GM23338 (cell line): ENCODE measurements around the gene NKAPL. TPM values are rescaled to one million over a fixed set of nuclear protein-coding genes. Genes with fewer than 3 reads are reported as not detected.

Experiments
- ATAC-seq: fragments of 200-7000 bp; cut with Tn5 transposase; 3 replicates; pipeline ENCODE4 v1.9.1; 2020
- DNase-seq: peaks from one replicate; pipeline ENCODE4 v3.0.0-alpha.2; 2015; ENCODE audit warnings: low spot score
- H2AFZ ChIP-seq: fragments of 200-600 bp; sonication (generic); 2 replicates; pipeline ENCODE4 v1.8.0; 2016; ENCODE audit warnings: antibody characterized with exemption, mild to moderate bottlenecking, moderate library complexity
- H3F3A ChIP-seq: fragments of 200-600 bp; sonication (generic); replicated peaks from 2 replicates; pipeline ENCODE4 v1.8.0; 2017; ENCODE audit warnings: antibody characterized with exemption, mixed run types, low read depth
- H3K27ac ChIP-seq: fragments of 200-600 bp; sonication (generic); 2 replicates; pipeline ENCODE4 v1.6.1; 2016; ENCODE audit warnings: low read depth
- H3K27me3 ChIP-seq: fragments of 200-600 bp; sonication (generic); 2 replicates; pipeline ENCODE4 v1.8.0; 2016; ENCODE audit warnings: mild to moderate bottlenecking, mixed run types, moderate library complexity; ENCODE audit not compliant: insufficient read depth
- H3K36me3 ChIP-seq: fragments of 200-600 bp; sonication (generic); 2 replicates; pipeline ENCODE4 v1.8.0; 2016; ENCODE audit warnings: mild to moderate bottlenecking; ENCODE audit not compliant: insufficient read depth
- H3K4me1 ChIP-seq: fragments of 200-600 bp; sonication (generic); 2 replicates; pipeline ENCODE4 v1.8.0; 2016; ENCODE audit warnings: mild to moderate bottlenecking, moderate library complexity; ENCODE audit not compliant: insufficient read depth
- H3K4me2 ChIP-seq: fragments of 200-600 bp; sonication (generic); 2 replicates; pipeline ENCODE4 v1.7.1; 2017; ENCODE audit warnings: mixed run types
- H3K4me3 ChIP-seq: fragments of 200-600 bp; sonication (generic); 2 replicates; pipeline ENCODE4 v1.6.1; 2016; ENCODE audit warnings: mixed run types
- H3K79me2 ChIP-seq: fragments of 200-600 bp; sonication (generic); replicated peaks from 2 replicates; pipeline ENCODE4 v1.8.0; 2017; ENCODE audit warnings: mild to moderate bottlenecking; ENCODE audit not compliant: insufficient read depth
- H3K9me2 ChIP-seq: fragments of 200-600 bp; sonication (generic); 2 replicates; pipeline ENCODE4 v1.8.0; 2017; ENCODE audit not compliant: insufficient read depth
- H4K20me1 ChIP-seq: fragments of 200-600 bp; sonication (generic); replicated peaks from 2 replicates; pipeline ENCODE4 v1.8.0; 2017; ENCODE audit warnings: mild to moderate bottlenecking; ENCODE audit not compliant: insufficient read depth
- H3K27ac Mint-ChIP-seq: 2 replicates; pipeline ENCODE4 v1.8.0; 2020; ENCODE audit warnings: inconsistent platforms, mild to moderate bottlenecking, moderate library complexity, mixed read lengths
- H3K27me3 Mint-ChIP-seq: 3 replicates; pipeline ENCODE4 v1.8.0; 2022; ENCODE audit warnings: low read depth, mild to moderate bottlenecking, moderate library complexity, mixed read lengths, inconsistent platforms; ENCODE audit not compliant: insufficient read depth, poor library complexity
- H3K36me3 Mint-ChIP-seq: 3 replicates; pipeline ENCODE4 v1.8.0; 2021; ENCODE audit warnings: low read depth, mild to moderate bottlenecking, inconsistent platforms, moderate library complexity, mixed read lengths
- H3K4me1 Mint-ChIP-seq: 3 replicates; pipeline ENCODE4 v1.8.0; 2020; ENCODE audit warnings: mild to moderate bottlenecking, inconsistent platforms, mixed read lengths
- H3K4me3 Mint-ChIP-seq: 3 replicates; pipeline ENCODE4 v1.8.0; 2021; ENCODE audit warnings: moderate library complexity, mild to moderate bottlenecking, inconsistent platforms, mixed read lengths
- H3K9me3 Mint-ChIP-seq: 3 replicates; pipeline ENCODE4 v1.8.0; 2020; ENCODE audit warnings: moderate library complexity, mild to moderate bottlenecking, inconsistent platforms, mixed read lengths
- CREB1 ChIP-seq: fragments of 250-450 bp; sonication (Bioruptor Pico); IDR thresholded peaks from 2 replicates; pipeline ENCODE4 v1.5.0; 2020; ENCODE audit warnings: low read depth, mild to moderate bottlenecking, moderate library complexity
- CTCF ChIP-seq, 2 experiments: fragments of 200-600 bp in 1 of 2; sonication (generic) in 1 of 2; conservative IDR thresholded peaks; 2 replicates each; pipeline versions ENCODE4 v1.5.1 to v1.6.1; 2016 to 2017; ENCODE audit warnings: antibody characterized with exemption in 2 of 2, low read depth in 2 of 2, mild to moderate bottlenecking in 2 of 2, moderate library complexity in 1 of 2
- ETS1 ChIP-seq: IDR thresholded peaks from 2 replicates; pipeline ENCODE4 v1.6.1; 2016; ENCODE audit warnings: antibody characterized with exemption
- EZH2 ChIP-seq: fragments of 200-600 bp; sonication (generic); IDR thresholded peaks from one replicate; pipeline ENCODE4 v1.8.0; 2017; ENCODE audit warnings: antibody characterized with exemption, mild to moderate bottlenecking, low read depth; ENCODE audit not compliant: unreplicated experiment
- JUNB ChIP-seq: IDR thresholded peaks from one replicate; pipeline ENCODE4 v1.6.1; 2016; ENCODE audit warnings: antibody characterized with exemption; ENCODE audit not compliant: unreplicated experiment
- NANOG ChIP-seq: IDR thresholded peaks from 2 replicates; pipeline ENCODE4 v1.6.1; 2016; ENCODE audit warnings: antibody characterized with exemption, borderline replicate concordance
- POLR2AphosphoS5 ChIP-seq: IDR thresholded peaks from 2 replicates; pipeline ENCODE4 v1.6.1; 2016; ENCODE audit warnings: antibody characterized with exemption, low read depth
- STAT1 ChIP-seq: IDR thresholded peaks from one replicate; pipeline ENCODE4 v1.6.1; 2016; ENCODE audit warnings: antibody characterized with exemption; ENCODE audit not compliant: unreplicated experiment
- ZNF114 ChIP-seq: fragments of 250-450 bp; sonication (Bioruptor Pico); IDR thresholded peaks from 2 replicates; pipeline ENCODE4 v1.5.0; 2020; ENCODE audit warnings: mild to moderate bottlenecking, moderate library complexity
- ZNF331 ChIP-seq: fragments of 250-450 bp; sonication (Bioruptor Pico); IDR thresholded peaks from 2 replicates; pipeline ENCODE4 v1.5.0; 2020; ENCODE audit warnings: low read depth, mild to moderate bottlenecking, moderate library complexity
- polyA plus RNA-seq: library from polyadenylated mRNA; unstranded; fragments of >200 nt; fragmentation: Nextera tagmentation; extraction: Ambion mirVana; gene quantifications from 2 replicates; pipeline ENCODE4 v1.2.1, GENCODE V29; 2016
- total RNA-seq: library from RNA; depleted of rRNA; stranded (reverse); fragments of >200 nt; shearing (Covaris generic); gene quantifications from 2 replicates; pipeline ENCODE4 v1.2.3, GENCODE V29; 2014
- TF ChIP-seq, protein P1 (sequence below): fragments of 250-450 bp; sonication (Bioruptor Pico); IDR thresholded peaks from 2 replicates; pipeline ENCODE4 v1.5.0; 2020; ENCODE audit warnings: mild to moderate bottlenecking, moderate library complexity
- TF ChIP-seq, protein P2 (sequence below): IDR thresholded peaks from one replicate; pipeline ENCODE4 v1.6.1; 2018; ENCODE audit warnings: antibody characterized with exemption; ENCODE audit not compliant: unreplicated experiment

NKAPL gene
- total and polyA plus RNA-seq, 2 experiments from 2014 or later = 1.6 to 2.9 TPM

- H3K36me3 Mint-ChIP-seq = peaks cover 37% of the 10 kb centered on the region
- H3K4me3 Mint-ChIP-seq = no peak overlapping the region
- Histone ChIP-seq H3K9me2 (no peaks in the 10 kb centered on the region), H3K4me3 (no peak overlapping the region), H3F3A (no peaks in the 10 kb centered on the region), H3K36me3 (peaks cover 11% of the 10 kb centered on the region), H4K20me1 (no peaks in the 10 kb centered on the region), H3K4me1 (no peaks in the 10 kb centered on the region), H2AFZ (no peak overlapping the region), H3K27me3 (no peaks in the 10 kb centered on the region), H3K27ac (no peak overlapping the region), H3K79me2 (no peaks in the 10 kb centered on the region), H3K4me2 (no peak overlapping the region)
- TF ChIP-seq ZNF114 (CRISPR knock-in tag) = no peak
- no peak for TF ChIP-seq STAT1
- TF ChIP-seq, protein P1, sequence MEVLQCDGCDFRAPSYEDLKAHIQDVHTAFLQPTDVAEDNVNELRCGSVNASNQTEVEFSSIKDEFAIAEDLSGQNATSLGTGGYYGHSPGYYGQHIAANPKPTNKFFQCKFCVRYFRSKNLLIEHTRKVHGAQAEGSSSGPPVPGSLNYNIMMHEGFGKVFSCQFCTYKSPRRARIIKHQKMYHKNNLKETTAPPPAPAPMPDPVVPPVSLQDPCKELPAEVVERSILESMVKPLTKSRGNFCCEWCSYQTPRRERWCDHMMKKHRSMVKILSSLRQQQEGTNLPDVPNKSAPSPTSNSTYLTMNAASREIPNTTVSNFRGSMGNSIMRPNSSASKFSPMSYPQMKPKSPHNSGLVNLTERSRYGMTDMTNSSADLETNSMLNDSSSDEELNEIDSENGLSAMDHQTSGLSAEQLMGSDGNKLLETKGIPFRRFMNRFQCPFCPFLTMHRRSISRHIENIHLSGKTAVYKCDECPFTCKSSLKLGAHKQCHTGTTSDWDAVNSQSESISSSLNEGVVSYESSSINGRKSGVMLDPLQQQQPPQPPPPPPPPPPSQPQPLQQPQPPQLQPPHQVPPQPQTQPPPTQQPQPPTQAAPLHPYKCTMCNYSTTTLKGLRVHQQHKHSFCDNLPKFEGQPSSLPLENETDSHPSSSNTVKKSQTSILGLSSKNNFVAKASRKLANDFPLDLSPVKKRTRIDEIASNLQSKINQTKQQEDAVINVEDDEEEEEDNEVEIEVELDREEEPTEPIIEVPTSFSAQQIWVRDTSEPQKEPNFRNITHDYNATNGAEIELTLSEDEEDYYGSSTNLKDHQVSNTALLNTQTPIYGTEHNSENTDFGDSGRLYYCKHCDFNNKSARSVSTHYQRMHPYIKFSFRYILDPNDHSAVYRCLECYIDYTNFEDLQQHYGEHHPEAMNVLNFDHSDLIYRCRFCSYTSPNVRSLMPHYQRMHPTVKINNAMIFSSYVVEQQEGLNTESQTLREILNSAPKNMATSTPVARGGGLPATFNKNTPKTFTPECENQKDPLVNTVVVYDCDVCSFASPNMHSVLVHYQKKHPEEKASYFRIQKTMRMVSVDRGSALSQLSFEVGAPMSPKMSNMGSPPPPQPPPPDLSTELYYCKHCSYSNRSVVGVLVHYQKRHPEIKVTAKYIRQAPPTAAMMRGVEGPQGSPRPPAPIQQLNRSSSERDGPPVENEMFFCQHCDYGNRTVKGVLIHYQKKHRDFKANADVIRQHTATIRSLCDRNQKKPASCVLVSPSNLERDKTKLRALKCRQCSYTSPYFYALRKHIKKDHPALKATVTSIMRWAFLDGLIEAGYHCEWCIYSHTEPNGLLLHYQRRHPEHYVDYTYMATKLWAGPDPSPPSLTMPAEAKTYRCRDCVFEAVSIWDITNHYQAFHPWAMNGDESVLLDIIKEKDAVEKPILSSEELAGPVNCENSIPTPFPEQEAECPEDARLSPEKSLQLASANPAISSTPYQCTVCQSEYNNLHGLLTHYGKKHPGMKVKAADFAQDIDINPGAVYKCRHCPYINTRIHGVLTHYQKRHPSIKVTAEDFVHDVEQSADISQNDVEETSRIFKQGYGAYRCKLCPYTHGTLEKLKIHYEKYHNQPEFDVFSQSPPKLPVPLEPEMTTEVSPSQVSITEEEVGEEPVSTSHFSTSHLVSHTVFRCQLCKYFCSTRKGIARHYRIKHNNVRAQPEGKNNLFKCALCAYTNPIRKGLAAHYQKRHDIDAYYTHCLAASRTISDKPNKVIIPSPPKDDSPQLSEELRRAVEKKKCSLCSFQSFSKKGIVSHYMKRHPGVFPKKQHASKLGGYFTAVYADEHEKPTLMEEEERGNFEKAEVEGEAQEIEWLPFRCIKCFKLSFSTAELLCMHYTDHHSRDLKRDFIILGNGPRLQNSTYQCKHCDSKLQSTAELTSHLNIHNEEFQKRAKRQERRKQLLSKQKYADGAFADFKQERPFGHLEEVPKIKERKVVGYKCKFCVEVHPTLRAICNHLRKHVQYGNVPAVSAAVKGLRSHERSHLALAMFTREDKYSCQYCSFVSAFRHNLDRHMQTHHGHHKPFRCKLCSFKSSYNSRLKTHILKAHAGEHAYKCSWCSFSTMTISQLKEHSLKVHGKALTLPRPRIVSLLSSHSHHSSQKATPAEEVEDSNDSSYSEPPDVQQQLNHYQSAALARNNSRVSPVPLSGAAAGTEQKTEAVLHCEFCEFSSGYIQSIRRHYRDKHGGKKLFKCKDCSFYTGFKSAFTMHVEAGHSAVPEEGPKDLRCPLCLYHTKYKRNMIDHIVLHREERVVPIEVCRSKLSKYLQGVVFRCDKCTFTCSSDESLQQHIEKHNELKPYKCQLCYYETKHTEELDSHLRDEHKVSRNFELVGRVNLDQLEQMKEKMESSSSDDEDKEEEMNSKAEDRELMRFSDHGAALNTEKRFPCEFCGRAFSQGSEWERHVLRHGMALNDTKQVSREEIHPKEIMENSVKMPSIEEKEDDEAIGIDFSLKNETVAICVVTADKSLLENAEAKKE (CRISPR knock-in tag) = no peak
- no peak for TF ChIP-seq POLR2AphosphoS5
- TF ChIP-seq, protein P2, sequence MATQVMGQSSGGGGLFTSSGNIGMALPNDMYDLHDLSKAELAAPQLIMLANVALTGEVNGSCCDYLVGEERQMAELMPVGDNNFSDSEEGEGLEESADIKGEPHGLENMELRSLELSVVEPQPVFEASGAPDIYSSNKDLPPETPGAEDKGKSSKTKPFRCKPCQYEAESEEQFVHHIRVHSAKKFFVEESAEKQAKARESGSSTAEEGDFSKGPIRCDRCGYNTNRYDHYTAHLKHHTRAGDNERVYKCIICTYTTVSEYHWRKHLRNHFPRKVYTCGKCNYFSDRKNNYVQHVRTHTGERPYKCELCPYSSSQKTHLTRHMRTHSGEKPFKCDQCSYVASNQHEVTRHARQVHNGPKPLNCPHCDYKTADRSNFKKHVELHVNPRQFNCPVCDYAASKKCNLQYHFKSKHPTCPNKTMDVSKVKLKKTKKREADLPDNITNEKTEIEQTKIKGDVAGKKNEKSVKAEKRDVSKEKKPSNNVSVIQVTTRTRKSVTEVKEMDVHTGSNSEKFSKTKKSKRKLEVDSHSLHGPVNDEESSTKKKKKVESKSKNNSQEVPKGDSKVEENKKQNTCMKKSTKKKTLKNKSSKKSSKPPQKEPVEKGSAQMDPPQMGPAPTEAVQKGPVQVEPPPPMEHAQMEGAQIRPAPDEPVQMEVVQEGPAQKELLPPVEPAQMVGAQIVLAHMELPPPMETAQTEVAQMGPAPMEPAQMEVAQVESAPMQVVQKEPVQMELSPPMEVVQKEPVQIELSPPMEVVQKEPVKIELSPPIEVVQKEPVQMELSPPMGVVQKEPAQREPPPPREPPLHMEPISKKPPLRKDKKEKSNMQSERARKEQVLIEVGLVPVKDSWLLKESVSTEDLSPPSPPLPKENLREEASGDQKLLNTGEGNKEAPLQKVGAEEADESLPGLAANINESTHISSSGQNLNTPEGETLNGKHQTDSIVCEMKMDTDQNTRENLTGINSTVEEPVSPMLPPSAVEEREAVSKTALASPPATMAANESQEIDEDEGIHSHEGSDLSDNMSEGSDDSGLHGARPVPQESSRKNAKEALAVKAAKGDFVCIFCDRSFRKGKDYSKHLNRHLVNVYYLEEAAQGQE = no peak
- TF ChIP-seq CTCF (conservative IDR thresholded peaks at IDR 0.05; ENCODE audit: low read depth in 2 of 2) = no peak
- TF ChIP-seq ETS1 = no peak
- no peak for TF ChIP-seq CREB1 (CRISPR knock-in tag)
- no peak for TF ChIP-seq EZH2
- no peak for TF ChIP-seq ZNF331 (CRISPR knock-in tag)
- no peak for TF ChIP-seq NANOG
- TF ChIP-seq JUNB = no peak
- H3K9me3 Mint-ChIP-seq = no peaks in the 10 kb centered on the region
- H3K4me1 Mint-ChIP-seq = no peaks in the 10 kb centered on the region
- peaks cover 2% of the 10 kb centered on the region for H3K27me3 Mint-ChIP-seq
- H3K27ac Mint-ChIP-seq = no peak overlapping the region
- ATAC-seq (no peak), DNase-seq (no peak)
Measured at GRCh38 chr6:28243946-28244345, 15.2 kb upstream of the NKAPL start.
